ENCODE measurements around the gene ZNF563.
A peak's percentile ranks its signal among the peaks of the same experiment; 100 is the strongest.
"Not testable (repeated sequence)": the region's sequence is repeated elsewhere in the genome, so short reads cannot be mapped to it uniquely, and the experiment has no call there.

ZNF563 gene

GRCh38 chr19:12333162-12334159 is at the start of gene ZNF563:
Gene ZNF563 (minus strand): TSS chr19:12333633. CDS start chr19:12333482, 151 bp downstream.
- peak within 1 kb of the TSS; percentile 85 for H3K4me3 ChIP-seq (ENCODE audit: low read length)
- DNase-seq (ENCODE audit: low read depth) = peak; percentile 63
- no peak for TF ChIP-seq CTCF (conservative IDR thresholded peaks at IDR 0.05; ENCODE audit: low read depth, low read length)

- TF ChIP-seq CTCF (conservative IDR thresholded peaks at IDR 0.05; ENCODE audit: low read depth, low read length) = no peak
- no peak overlapping the region for H3K4me3 ChIP-seq (ENCODE audit: low read length)
- no peak for DNase-seq (ENCODE audit: low read depth)
Measured at GRCh38 chr19:12380444-12380737, 47.0 kb upstream of the ZNF563 start.

- H3K4me3 ChIP-seq (ENCODE audit: low read length) = no peak overlapping the region
- DNase-seq (ENCODE audit: low read depth) = no peak
- TF ChIP-seq CTCF (conservative IDR thresholded peaks at IDR 0.05; ENCODE audit: low read depth, low read length) = no peak
Measured at GRCh38 chr19:12379732-12380443, 46.5 kb upstream of the ZNF563 start.

DNA sequence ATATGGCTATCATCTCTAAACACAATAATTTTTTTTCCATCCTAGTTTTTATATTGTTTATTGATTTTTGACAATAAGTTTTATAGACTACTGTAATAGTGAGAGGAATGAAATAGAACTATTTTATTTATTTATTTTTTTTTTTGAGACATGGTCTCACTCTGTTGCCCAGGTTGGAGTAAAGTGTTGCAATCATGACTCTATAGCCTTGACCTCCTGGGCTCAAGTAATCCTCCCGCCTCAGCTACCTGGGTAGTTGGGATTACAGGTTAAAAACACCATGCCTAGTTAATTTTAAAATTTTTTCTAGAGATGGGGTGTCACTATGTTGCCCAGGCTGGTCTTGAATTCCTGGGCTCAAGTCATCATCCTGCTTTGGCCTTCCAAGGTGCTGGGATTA is 40.6 kb upstream of the ZNF563 start:
- H3K4me3 ChIP-seq (ENCODE audit: low read length) = no peak overlapping the region
- no peak for TF ChIP-seq CTCF (conservative IDR thresholded peaks at IDR 0.05; ENCODE audit: low read depth, low read length)
- no peak for DNase-seq (ENCODE audit: low read depth)

- DNase-seq (ENCODE audit: low read depth) = peak; percentile 70
- peak within 1 kb of the TSS; percentile 76 for H3K4me3 ChIP-seq (ENCODE audit: low read length)
- TF ChIP-seq CTCF (conservative IDR thresholded peaks at IDR 0.05; ENCODE audit: low read depth, low read length) = peak; percentile 73
Measured at GRCh38 chr19:12365236-12366162, 32.1 kb upstream of the ZNF563 start, which contains the start of gene ZNF442. Gene ZNF442 (minus strand): TSS chr19:12365683. CDS start chr19:12363631, 2,052 bp downstream.

GRCh38 chr19:12364391-12365235 is 31.2 kb upstream of the ZNF563 start:
- no peak for DNase-seq (ENCODE audit: low read depth)

GRCh38 chr19:12362236-12362635 is 28.8 kb upstream of the ZNF563 start:
- not testable (repeated sequence) for DNase-seq (ENCODE audit: low read depth); H3K4me3 ChIP-seq (ENCODE audit: low read length)

More at GRCh38 chr19:12364391-12365235, 31.2 kb upstream of the ZNF563 start:
- TF ChIP-seq CTCF (conservative IDR thresholded peaks at IDR 0.05; ENCODE audit: low read depth, low read length) = no peak
- H3K4me3 ChIP-seq (ENCODE audit: low read length) = peak overlapping the region; percentile 76

Measured in retinal pigment epithelial cell (primary cell).